ENCODE results near the gene SPRING1.

Gene SPRING1

DNA sequence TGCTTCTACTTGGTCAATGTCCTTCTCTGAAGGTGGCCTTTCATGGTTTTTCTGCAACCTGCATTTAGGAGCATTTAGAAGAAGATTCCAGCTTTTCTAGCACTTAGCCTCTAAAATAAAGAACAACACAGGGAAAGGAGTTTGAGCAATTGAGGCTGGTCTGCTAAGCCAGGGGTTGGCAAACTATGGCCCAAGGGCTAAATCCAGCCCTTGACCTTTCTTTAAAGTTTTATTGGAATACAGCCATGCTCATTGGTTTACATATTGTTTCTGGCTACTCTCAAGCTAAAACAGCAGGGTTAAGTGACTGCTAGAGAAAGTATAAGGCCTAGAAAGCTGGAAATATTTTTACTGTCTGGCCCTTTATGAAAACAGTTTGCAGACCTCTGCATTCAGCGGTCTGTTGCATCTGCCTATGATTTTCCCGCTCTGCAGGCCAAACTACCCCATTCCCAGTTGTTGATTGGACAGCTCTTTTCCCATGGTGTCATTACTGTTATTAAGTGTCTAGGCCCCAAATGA, 39.3 kb downstream of the SPRING1 start:
- no peak overlapping the region for H3K4me3 ChIP-seq (ENCODE audit: low read depth, low read length)
- TF ChIP-seq, protein P1, sequence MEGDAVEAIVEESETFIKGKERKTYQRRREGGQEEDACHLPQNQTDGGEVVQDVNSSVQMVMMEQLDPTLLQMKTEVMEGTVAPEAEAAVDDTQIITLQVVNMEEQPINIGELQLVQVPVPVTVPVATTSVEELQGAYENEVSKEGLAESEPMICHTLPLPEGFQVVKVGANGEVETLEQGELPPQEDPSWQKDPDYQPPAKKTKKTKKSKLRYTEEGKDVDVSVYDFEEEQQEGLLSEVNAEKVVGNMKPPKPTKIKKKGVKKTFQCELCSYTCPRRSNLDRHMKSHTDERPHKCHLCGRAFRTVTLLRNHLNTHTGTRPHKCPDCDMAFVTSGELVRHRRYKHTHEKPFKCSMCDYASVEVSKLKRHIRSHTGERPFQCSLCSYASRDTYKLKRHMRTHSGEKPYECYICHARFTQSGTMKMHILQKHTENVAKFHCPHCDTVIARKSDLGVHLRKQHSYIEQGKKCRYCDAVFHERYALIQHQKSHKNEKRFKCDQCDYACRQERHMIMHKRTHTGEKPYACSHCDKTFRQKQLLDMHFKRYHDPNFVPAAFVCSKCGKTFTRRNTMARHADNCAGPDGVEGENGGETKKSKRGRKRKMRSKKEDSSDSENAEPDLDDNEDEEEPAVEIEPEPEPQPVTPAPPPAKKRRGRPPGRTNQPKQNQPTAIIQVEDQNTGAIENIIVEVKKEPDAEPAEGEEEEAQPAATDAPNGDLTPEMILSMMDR (IDR thresholded peaks at IDR 0.05; ENCODE audit: low read depth, low read length), result no peak
- no peaks in the 10 kb centered on the region for H3K4me1 ChIP-seq
- H3K36me3 ChIP-seq, result no peaks in the 10 kb centered on the region
- H3K27me3 ChIP-seq, result peaks cover 15% of the 10 kb centered on the region
- no peak for DNase-seq
- no peaks in the 10 kb centered on the region for H3K9me3 ChIP-seq

- Histone ChIP-seq H3K4me3 (ENCODE audit: low read depth, low read length) (no peak overlapping the region), H3K4me1 (no peaks in the 10 kb centered on the region), H3K36me3 (no peaks in the 10 kb centered on the region), H3K27me3 (peaks cover 20% of the 10 kb centered on the region), H3K9me3 (no peaks in the 10 kb centered on the region)
- no peak for DNase-seq
- TF ChIP-seq, protein P1 (IDR thresholded peaks at IDR 0.05; ENCODE audit: low read depth, low read length), result no peak
These were observed 39.8 kb downstream of the SPRING1 start for GRCh38 chr12:116698116-116698515.

DNA sequence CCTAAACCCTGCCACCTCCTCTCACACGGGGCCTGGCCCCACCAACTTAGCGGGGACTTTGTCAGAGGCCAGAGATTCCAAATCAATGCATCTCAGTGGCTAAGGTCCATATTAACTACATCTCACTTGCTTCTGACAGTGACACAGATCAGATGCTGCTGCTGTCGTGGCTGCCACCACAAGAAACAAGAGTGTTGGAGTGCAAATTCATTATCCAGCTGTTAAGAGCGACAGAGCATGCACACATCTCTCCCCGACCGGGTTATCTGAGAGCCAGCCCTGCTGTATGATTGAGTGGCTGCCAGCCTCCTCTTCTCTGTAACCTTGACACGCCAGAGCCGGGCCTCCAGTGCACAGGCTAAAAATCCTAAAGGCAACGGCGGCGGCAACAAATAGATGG, 40.2 kb downstream of the SPRING1 start:
- H3K4me3 ChIP-seq (ENCODE audit: low read depth, low read length), result no peak overlapping the region
- DNase-seq, result no peak
- TF ChIP-seq, protein P1 (IDR thresholded peaks at IDR 0.05; ENCODE audit: low read depth, low read length), result no peak
- H3K4me1 ChIP-seq, result no peaks in the 10 kb centered on the region
- H3K27me3 ChIP-seq, result peaks cover 22% of the 10 kb centered on the region
- no peaks in the 10 kb centered on the region for H3K36me3 ChIP-seq
- no peaks in the 10 kb centered on the region for H3K9me3 ChIP-seq

GRCh38 chr12:116697305-116697704, 40.6 kb downstream of the SPRING1 start:
- Histone ChIP-seq H3K36me3 (no peaks in the 10 kb centered on the region), H3K27me3 (peaks cover 25% of the 10 kb centered on the region), H3K4me3 (ENCODE audit: low read depth, low read length) (no peak overlapping the region), H3K4me1 (no peaks in the 10 kb centered on the region), H3K9me3 (no peaks in the 10 kb centered on the region)
- DNase-seq, result peak; percentile 62
- TF ChIP-seq, protein P1 (IDR thresholded peaks at IDR 0.05; ENCODE audit: low read depth, low read length), result peak; percentile 71

- H3K9me3 ChIP-seq, result no peaks in the 10 kb centered on the region
- H3K27me3 ChIP-seq, result peaks cover 27% of the 10 kb centered on the region
- H3K4me1 ChIP-seq, result no peaks in the 10 kb centered on the region
- H3K4me3 ChIP-seq (ENCODE audit: low read depth, low read length), result no peak overlapping the region
- H3K36me3 ChIP-seq, result no peaks in the 10 kb centered on the region
- no peak for DNase-seq
- TF ChIP-seq, protein P1 (IDR thresholded peaks at IDR 0.05; ENCODE audit: low read depth, low read length), result no peak
These were observed 42.5 kb downstream of the SPRING1 start for GRCh38 chr12:116695464-116695725.

DNA sequence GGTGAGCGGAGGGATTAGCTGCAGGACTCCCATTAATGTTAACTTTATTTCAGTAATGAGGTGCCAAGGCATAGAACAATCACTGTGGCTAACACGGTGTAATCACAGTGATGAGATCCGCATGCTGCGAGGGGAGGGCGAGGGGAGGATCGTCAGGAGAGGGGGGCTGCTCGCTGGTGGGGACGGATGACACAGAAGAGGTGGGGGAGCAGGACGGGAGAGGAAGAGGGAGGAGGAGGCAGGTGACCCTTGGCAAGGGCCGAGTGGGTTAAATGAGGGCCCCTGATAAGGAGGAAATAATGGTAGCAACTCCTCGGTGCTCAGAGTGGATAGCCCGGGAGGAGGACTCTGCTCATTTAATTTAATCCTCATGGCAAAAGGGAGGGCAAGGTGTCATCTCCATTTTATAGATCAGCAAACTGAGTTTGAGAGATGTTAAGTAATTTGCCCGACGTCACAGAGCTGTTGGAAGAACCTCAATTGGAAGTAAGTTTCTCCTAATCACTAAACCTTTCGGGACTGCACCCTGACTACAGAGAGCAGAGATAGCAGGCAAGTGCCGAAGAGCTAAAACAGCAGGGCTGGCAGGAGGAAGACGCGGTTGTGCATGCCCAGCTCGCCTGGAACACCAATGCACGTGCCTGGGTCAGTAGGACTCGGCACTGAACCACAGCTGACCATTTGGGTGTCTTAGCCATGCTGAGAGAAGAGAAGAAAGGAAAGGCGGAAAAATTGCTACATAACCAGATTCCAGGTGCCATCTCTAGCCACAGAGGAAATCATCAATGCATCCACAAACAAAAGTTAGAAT, 43.0 kb downstream of the SPRING1 start:
- no peaks in the 10 kb centered on the region for H3K36me3 ChIP-seq
- 0 out of 2 replicates have a peak, but pooled peaks cover 3% of the 10 kb centered on the region for H3K4me1 ChIP-seq
- DNase-seq, result no peak

More for the DNA sequence above, 43.0 kb downstream of the SPRING1 start:
- Histone ChIP-seq H3K27me3 (peaks cover 27% of the 10 kb centered on the region), H3K4me3 (ENCODE audit: low read depth, low read length) (no peak overlapping the region), H3K9me3 (no peaks in the 10 kb centered on the region)
- TF ChIP-seq, protein P1 (IDR thresholded peaks at IDR 0.05; ENCODE audit: low read depth, low read length), result no peak
